Measurements from ENCODE around the gene PIM1. TPM values are rescaled to one million over a fixed set of nuclear protein-coding genes. Genes with fewer than 3 reads are reported as not detected.
A peak's percentile ranks its signal among the peaks of the same experiment; 100 is the strongest.

Gene PIM1
- total RNA-seq, 2 experiments from 2014 or later: 432 to 449 TPM

DNA sequence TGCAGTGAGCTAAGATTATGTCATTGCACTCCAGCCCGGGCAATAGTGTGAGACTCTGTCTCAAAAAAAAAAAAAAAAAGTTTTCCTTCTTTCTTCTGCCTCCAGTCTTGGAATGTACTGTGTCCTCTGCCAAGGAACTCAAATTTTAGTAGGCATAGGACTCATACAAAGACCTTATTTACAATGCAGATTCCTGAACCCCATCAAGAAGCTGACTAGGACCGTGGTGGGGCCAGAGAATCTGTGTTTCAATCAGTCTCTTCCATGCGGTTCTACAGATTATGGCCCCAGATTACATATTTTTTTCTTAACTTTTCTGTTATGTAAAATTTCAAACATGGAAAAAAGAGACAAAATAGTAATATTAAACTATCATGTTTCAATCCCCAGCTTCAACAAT lies 29.8 kb upstream of the PIM1 start:
- Mint-ChIP-seq H3K36me3 (ENCODE audit: low read depth) (no peaks in the 10 kb centered on the region), H3K9me3 (ENCODE audit: insufficient read depth) (no peaks in the 10 kb centered on the region)

DNA sequence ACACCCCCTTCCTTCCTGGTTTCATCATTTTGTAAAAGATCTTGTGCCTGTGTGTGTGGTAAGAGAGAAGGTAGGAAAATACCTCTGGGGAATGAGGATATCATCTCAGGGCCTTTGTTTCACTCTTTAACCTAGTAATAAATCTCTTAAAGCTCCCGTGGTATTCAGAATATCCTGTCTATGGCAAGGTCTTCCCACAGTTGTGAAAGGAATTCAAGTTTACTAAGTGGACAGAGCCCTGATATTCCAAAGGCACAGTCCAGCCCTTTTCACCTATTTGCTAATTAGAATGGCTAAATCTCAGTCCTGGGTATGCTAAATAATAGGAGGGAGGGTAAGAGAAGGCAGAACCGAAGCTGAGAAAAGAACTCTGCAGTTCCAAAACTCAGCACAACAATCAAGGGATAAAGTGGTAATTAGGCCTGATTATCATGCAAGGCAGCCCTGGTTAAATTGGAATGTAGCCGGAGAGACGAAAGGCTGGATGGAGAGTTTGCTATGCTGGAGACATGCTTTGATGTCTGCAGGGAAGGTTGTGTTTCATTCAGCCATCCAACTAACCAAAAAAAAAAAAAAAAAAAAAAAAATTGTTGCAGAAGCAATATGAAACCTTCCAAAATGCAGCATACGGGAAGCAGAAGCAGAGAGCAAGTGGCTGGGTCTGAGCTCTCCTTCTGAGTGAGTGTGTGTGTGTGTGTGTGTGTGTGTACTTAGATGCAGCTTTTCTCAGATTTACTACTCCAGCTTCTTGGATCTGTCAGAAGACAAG lies 28.5 kb upstream of the PIM1 start:
- Mint-ChIP-seq H3K4me3 (no peak overlapping the region), H3K36me3 (ENCODE audit: low read depth) (no peaks in the 10 kb centered on the region), H3K4me1 (ENCODE audit: low read depth) (peaks cover 13% of the 10 kb centered on the region), H3K9me3 (ENCODE audit: insufficient read depth) (no peaks in the 10 kb centered on the region), H3K27ac (no peak overlapping the region), H3K27me3 (ENCODE audit: low read depth) (peaks cover 5% of the 10 kb centered on the region)
- DNase-seq (no peak), ATAC-seq (no peak)
- ChIA-PET POLR2A (interaction anchor here (0.7 kb wide), 1 partner anchor 27 kb away, joined by 3 read pairs; no protein-coding TSS in a partner anchor), CTCF (interaction anchor here (1.1 kb wide), 1 partner anchor 46 kb away, joined by 4 read pairs; no protein-coding TSS in a partner anchor)

More for the DNA sequence above, 29.8 kb upstream of the PIM1 start:
- Mint-ChIP-seq H3K27ac (no peak overlapping the region), H3K4me3 (no peak overlapping the region), H3K4me1 (ENCODE audit: low read depth) (peaks cover 13% of the 10 kb centered on the region), H3K27me3 (ENCODE audit: low read depth) (peaks cover 3% of the 10 kb centered on the region)
- DNase-seq: no peak
- POLR2A ChIA-PET: no interaction called here
- CTCF ChIA-PET: interaction anchor here (1.0 kb wide), 1 partner anchor 11 kb away, joined by 3 read pairs; no protein-coding TSS in a partner anchor
- no peak for ATAC-seq

DNA sequence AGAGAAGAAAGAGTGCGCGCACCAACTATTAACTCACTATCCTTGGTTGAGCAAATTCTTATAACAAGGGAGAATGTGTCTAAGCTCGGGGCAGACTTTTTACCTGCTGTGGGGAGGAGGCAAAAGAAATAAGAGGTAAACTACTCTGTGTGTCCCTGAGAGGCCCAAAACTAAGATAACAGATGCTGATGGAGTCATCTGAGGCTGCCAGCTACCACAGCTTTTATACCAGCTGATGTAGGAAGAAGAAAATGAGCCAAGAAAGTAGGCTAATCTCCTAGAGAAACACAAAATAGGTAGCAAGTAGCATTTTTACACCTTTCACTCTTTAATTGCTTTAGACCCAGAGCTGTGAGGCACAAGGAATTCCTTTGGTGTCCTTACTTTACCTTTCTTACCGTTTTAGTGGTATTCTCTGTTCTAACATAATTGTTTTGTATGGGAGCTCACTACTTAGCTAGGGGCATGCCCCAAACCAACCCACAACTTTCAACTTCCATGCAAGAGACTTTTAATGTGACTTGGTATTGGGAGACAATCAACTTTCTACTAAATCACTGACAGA lies 27.8 kb upstream of the PIM1 start:
- peaks cover 5% of the 10 kb centered on the region for H3K27me3 Mint-ChIP-seq (ENCODE audit: low read depth)
- no peak for DNase-seq
- POLR2A ChIA-PET: interaction anchor here (0.7 kb wide), 1 partner anchor 27 kb away, joined by 3 read pairs; no protein-coding TSS in a partner anchor
- no peaks in the 10 kb centered on the region for H3K36me3 Mint-ChIP-seq (ENCODE audit: low read depth)
- no peak for ATAC-seq
- no peaks in the 10 kb centered on the region for H3K9me3 Mint-ChIP-seq (ENCODE audit: insufficient read depth)
- H3K27ac Mint-ChIP-seq: no peak overlapping the region
- peaks cover 13% of the 10 kb centered on the region for H3K4me1 Mint-ChIP-seq (ENCODE audit: low read depth)
- CTCF ChIA-PET: interaction anchor here (1.1 kb wide), 1 partner anchor 47 kb away, joined by 4 read pairs; no protein-coding TSS in a partner anchor
- H3K4me3 Mint-ChIP-seq: no peak overlapping the region

DNA sequence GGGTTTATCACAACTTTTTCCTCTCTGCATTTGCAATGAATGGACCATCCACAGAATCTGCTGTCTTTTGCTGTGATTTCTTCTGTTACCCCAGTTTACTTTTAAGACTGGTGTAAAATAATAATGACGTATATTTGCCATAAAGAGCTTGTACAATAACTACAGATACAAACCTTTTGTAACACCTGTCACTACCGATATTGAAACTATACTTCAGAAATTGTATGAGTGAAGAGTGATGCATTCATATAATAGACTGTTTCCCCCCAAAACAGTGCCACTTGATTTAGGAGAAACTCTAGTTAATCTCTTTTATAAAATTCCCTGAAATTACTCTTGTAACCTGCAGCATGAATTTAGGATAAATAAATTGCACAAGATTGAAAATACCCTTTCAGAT lies 26.4 kb upstream of the PIM1 start:
- DNase-seq (no peak), ATAC-seq (no peak)
- POLR2A ChIA-PET: no interaction called here
- peaks cover 3% of the 10 kb centered on the region for H3K4me1 Mint-ChIP-seq (ENCODE audit: low read depth)
- no peak overlapping the region for H3K4me3 Mint-ChIP-seq
- no peak overlapping the region for H3K27ac Mint-ChIP-seq
- CTCF ChIA-PET: no interaction called here
- no peaks in the 10 kb centered on the region for H3K9me3 Mint-ChIP-seq (ENCODE audit: insufficient read depth)
- peaks cover 5% of the 10 kb centered on the region for H3K27me3 Mint-ChIP-seq (ENCODE audit: low read depth)
- no peaks in the 10 kb centered on the region for H3K36me3 Mint-ChIP-seq (ENCODE audit: low read depth)

DNA sequence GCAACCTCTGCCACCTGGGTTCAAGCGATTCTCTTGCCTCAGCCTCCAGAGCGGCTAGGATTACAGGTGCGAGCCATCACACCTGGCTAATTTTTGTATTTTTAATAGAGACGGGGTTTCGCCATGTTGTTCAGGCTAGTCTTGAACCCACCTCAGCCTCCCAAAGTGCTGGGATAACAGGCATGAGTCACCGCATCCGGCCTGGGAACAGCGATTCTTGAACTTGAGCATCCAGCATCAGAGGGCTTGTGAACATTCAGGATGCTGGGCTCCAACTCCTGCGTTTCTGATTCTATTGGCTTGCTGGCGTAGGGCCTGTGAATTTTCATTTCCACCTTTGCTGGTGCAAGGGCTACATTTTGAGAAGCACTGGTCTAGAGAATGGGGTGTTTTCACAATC lies 24.5 kb upstream of the PIM1 start:
- no peaks in the 10 kb centered on the region for H3K36me3 Mint-ChIP-seq (ENCODE audit: low read depth)
- DNase-seq: no peak
- no peak for ATAC-seq
- ChIA-PET CTCF (no interaction called here), POLR2A (interaction anchor here (1.6 kb wide), 1 partner anchor 11 kb away, joined by 3 read pairs; no protein-coding TSS in a partner anchor)
- H3K4me1 Mint-ChIP-seq (ENCODE audit: low read depth): peaks cover 3% of the 10 kb centered on the region
- H3K27me3 Mint-ChIP-seq (ENCODE audit: low read depth): peaks cover 11% of the 10 kb centered on the region
- no peaks in the 10 kb centered on the region for H3K9me3 Mint-ChIP-seq (ENCODE audit: insufficient read depth)
- H3K4me3 Mint-ChIP-seq: no peak overlapping the region
- no peak overlapping the region for H3K27ac Mint-ChIP-seq

DNA sequence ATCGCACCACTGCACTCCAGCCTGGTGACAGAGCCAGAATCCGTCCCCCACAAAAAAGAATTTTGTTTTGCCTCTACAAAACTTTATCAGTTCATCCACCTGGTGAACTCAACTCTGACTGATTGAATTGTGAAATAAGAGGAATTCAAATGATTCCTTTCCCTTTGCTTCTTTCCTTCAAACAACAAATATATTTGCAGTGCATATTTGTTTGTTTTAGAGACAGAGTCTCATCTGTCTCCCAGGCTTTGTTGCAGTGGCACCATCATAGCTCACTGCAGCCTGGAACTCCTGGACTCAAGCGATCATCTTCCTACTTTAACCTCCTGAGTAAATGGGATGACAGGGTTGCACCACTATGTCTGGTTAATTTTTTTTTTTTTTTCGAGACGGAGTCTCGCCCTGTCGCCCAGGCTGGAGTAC lies 23.2 kb upstream of the PIM1 start:
- no peak for ATAC-seq
- POLR2A ChIA-PET: interaction anchor here (0.6 kb wide), 1 partner anchor 45 kb away, joined by 9 read pairs; no protein-coding TSS in a partner anchor

DNA sequence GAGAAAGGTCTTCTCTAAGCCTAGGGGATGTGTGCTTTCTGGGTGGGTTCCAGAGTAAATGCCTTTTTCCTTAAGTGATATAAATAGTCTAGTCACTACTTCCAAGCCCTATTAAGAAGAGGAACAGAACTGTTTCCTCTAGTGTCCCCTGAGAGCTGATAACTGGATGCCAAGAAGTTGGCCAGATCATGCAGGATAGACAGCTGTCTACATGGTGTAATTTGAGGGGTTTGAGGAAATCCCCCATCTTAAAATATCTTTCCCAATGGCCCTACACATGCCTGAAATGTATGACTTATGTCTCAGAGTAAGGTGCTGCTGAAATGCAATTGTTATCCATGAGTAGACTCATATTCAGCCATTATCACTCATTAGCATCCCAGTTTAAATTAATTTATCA lies 20.2 kb upstream of the PIM1 start:
- Mint-ChIP-seq H3K36me3 (ENCODE audit: low read depth) (no peaks in the 10 kb centered on the region), H3K4me3 (no peak overlapping the region), H3K4me1 (ENCODE audit: low read depth) (no peaks in the 10 kb centered on the region), H3K27ac (no peak overlapping the region), H3K27me3 (ENCODE audit: low read depth) (peaks cover 9% of the 10 kb centered on the region), H3K9me3 (ENCODE audit: insufficient read depth) (no peaks in the 10 kb centered on the region)
- ATAC-seq (no peak), DNase-seq (no peak)
- CTCF ChIA-PET: interaction anchor here (0.9 kb wide), 1 partner anchor 132 kb away, joined by 3 read pairs; no protein-coding TSS in a partner anchor
- POLR2A ChIA-PET: interaction anchor here (1.0 kb wide), 1 partner anchor 21 kb away, joined by 3 read pairs; no protein-coding TSS in a partner anchor

More for the DNA sequence above, 23.2 kb upstream of the PIM1 start:
- Mint-ChIP-seq H3K4me1 (ENCODE audit: low read depth) (peaks cover 3% of the 10 kb centered on the region), H3K36me3 (ENCODE audit: low read depth) (no peaks in the 10 kb centered on the region), H3K27me3 (ENCODE audit: low read depth) (peaks cover 12% of the 10 kb centered on the region), H3K9me3 (ENCODE audit: insufficient read depth) (no peaks in the 10 kb centered on the region), H3K4me3 (no peak overlapping the region), H3K27ac (no peak overlapping the region)
- CTCF ChIA-PET: no interaction called here
- no peak for DNase-seq

DNA sequence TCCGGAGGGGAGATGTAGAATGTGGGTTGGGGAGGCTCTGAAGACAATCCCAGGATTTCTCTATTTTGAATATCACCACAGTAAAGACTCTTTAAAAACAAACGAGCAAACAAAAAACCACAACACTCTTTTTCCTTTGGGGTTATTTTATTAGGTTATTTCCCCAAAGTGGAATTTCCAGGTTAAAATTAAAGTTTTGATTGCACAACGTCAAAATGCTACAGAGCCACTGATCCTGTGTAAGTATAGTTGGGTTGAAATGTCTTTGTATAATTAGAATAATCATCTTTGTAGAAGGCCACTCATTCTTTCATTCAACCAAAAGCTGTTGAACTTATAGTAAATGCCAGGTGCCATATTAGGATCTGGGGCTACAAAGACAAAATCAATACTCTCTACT lies 19.6 kb upstream of the PIM1 start:
- DNase-seq (no peak), ATAC-seq (no peak)
- Mint-ChIP-seq H3K27me3 (ENCODE audit: low read depth) (peaks cover 9% of the 10 kb centered on the region), H3K4me3 (no peak overlapping the region), H3K4me1 (ENCODE audit: low read depth) (peaks cover 2% of the 10 kb centered on the region), H3K36me3 (ENCODE audit: low read depth) (no peaks in the 10 kb centered on the region), H3K9me3 (ENCODE audit: insufficient read depth) (no peaks in the 10 kb centered on the region), H3K27ac (no peak overlapping the region)
- CTCF ChIA-PET: interaction anchor here (1.5 kb wide), 1 partner anchor 11 kb away, joined by 5 read pairs; no protein-coding TSS in a partner anchor
- POLR2A ChIA-PET: interaction anchor here (1.0 kb wide), 1 partner anchor 20 kb away, joined by 3 read pairs; no protein-coding TSS in a partner anchor

DNA sequence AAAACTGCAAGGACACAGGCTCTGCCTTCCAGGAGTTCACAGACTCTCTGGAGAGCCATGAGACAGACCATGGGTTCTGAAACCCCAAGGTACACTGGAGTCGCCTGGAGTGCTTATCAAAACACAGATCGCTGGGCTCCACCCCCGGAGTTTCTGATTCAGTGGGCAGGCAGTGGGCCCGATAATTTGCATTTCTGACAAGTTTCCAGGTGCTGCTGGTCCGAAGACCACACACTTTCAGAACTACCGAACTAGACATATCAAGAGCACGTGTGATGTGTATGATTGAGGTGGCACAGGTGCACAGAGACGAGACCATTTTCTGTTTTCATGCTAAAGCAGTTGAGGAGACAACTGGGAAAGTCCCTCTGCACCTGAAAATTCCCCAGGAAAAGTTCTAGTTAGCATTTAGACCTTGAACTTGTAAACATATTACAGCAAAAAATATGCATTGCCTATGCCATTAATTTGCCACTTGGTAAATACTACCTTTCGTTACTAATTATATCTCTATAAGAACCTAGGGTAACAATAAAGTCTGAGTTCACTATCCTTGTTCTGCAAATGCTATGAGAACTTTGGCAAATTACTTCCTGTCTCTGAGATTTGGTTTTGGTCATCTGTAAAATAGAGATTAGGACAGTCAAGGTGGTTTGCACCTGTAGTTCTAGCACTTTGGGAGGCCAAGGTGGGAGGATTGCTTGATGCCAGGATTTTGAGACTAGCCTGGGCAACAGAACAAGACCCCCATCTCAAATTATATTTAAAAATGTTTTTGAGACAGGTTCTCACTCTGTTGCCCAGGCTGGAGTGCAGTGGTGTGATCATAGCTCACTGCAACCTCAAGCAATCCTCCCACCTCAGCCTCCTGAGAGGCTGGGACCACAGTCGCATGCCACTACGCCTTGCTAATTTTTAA lies 14.3 kb upstream of the PIM1 start:
- peaks cover 2% of the 10 kb centered on the region for H3K27me3 Mint-ChIP-seq (ENCODE audit: low read depth)
- H3K4me1 Mint-ChIP-seq (ENCODE audit: low read depth): peaks cover 16% of the 10 kb centered on the region
- ATAC-seq: peak; percentile 64
- ChIA-PET CTCF (interaction anchor here (1.1 to 2.0 kb wide), 3 partner anchors 55 to 126 kb away, joined by 3 to 5 read pairs (median 4); no protein-coding TSS in a partner anchor), POLR2A (interaction anchor here (0.8 kb wide), 1 partner anchor 27 kb away, joined by 3 read pairs; no protein-coding TSS in a partner anchor)
- H3K9me3 Mint-ChIP-seq (ENCODE audit: insufficient read depth): no peaks in the 10 kb centered on the region
- no peak for DNase-seq
- H3K36me3 Mint-ChIP-seq (ENCODE audit: low read depth): no peaks in the 10 kb centered on the region
- H3K27ac Mint-ChIP-seq: no peak overlapping the region
- H3K4me3 Mint-ChIP-seq: no peak overlapping the region

DNA sequence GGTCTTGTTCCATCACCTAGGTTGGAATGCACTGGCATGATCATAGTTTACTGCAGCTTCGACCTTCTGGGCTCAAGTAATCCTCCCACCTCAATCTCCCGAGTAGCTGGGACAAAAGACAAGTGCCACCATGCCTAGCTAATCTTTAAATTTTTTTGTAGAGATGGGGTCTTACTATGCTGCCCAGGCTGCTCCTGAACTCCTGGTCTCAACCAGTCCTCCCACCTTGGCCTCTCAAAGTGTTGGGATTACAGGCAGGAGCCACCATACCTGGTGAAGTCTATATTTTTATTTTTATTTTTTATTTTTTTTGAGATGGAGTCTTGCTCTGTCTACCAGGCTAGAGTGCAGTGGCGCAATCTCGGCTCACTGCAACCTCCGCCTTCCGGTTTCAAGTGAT lies 11.4 kb upstream of the PIM1 start:
- Mint-ChIP-seq H3K36me3 (ENCODE audit: low read depth) (no peaks in the 10 kb centered on the region), H3K4me1 (ENCODE audit: low read depth) (peaks cover 18% of the 10 kb centered on the region), H3K27ac (no peak overlapping the region), H3K27me3 (ENCODE audit: low read depth) (peaks cover 2% of the 10 kb centered on the region), H3K9me3 (ENCODE audit: insufficient read depth) (no peaks in the 10 kb centered on the region), H3K4me3 (no peak overlapping the region)
- POLR2A ChIA-PET: interaction anchor here (1.3 kb wide), 1 partner anchor 12 kb away, joined by 4 read pairs; no protein-coding TSS in a partner anchor
- CTCF ChIA-PET: interaction anchor here (0.8 to 3.2 kb wide), 3 partner anchors 70 to 137 kb away, joined by 3 to 10 read pairs (median 3); no protein-coding TSS in a partner anchor
- no peak for ATAC-seq
- DNase-seq: no peak

Measured in activated CD8-positive, alpha-beta T cell treated with anti-CD3 and anti-CD28 coated beads, Interleukin-2, amount 10 ng/mL, durations not matched to agents 7 days and 5 days (primary cell).